ENCODE measurements around the gene IRF2BP2.
"Not testable (repeated sequence)": the region's sequence is repeated elsewhere in the genome, so short reads cannot be mapped to it uniquely, and the experiment has no call there.

Gene IRF2BP2

GRCh38 chr1:234602334-234603220, 7.4 kb downstream of the IRF2BP2 start:
- DNase-seq (ENCODE audit: insufficient read length, low spot score) = no peak
- FAIRE-seq = peak; percentile 82

DNA sequence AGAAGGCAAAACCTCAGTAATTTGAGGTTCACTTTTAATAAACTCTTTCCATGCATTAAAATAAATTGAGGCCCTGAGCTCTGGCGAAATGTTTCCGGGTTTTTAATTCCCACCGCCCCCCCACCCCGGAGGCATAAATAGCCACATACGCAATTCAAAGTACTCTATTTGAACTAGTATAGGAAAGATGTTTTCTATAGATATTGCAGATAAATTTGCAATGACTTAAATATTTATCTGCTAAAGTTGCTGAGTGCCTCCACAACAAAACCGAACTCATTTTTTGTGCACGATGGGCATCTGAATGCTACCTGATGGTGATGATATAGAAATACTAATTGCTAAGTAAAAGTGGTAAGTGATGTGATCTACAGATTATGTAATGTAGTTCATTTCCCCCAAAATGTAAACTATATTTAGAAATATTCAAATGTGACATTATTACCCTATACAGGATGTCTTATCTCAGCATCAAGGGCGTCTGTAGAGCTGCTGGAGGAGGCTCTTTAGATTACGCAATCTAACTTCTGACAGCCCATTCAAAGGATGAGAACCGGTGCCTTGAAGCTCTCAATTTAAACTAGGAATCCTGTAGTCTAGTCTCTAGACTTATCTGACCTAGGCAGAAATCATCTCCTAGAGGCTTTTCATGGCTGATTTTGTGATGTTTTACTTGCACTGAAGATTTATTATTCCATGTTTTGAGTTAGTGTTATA, 8.5 kb downstream of the IRF2BP2 start:
- DNase-seq (ENCODE audit: insufficient read length, low spot score) (no peak), FAIRE-seq (peak; percentile 45)

- DNase-seq (ENCODE audit: insufficient read length, low spot score) (no peak), FAIRE-seq (peak; percentile 96)
Measured at GRCh38 chr1:234600418-234601281, 9.3 kb downstream of the IRF2BP2 start.

- DNase-seq (ENCODE audit: insufficient read length, low spot score) = peak; percentile 52
- peak; percentile 49 for FAIRE-seq
Measured at GRCh38 chr1:234599617-234600417, 10.2 kb downstream of the IRF2BP2 start.

- DNase-seq (ENCODE audit: insufficient read length, low spot score) (no peak), FAIRE-seq (peak; percentile 59)
Measured at GRCh38 chr1:234598974-234599616, 10.9 kb downstream of the IRF2BP2 start.

DNA sequence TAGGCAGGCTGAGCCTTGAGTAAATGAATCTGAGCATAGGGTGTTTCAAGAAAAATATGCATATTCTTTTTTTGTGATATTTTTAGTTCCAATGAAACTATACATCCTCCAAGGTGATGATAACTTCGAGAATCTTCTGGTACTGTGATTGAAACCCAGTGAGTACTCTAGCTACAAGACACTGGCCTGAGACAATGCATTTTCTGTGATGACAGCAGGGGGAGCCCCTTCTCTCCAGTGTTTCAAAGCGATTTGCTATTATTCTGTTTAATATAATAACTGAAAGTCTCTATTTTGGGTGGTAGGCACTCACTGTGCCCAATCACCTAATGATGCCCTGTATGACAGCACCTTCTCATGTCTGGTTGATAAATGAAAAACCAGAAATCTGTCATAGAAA, 12.1 kb downstream of the IRF2BP2 start:
- DNase-seq (ENCODE audit: insufficient read length, low spot score) = peak; percentile 53
- FAIRE-seq = no peak

- DNase-seq (ENCODE audit: insufficient read length, low spot score) (no peak), FAIRE-seq (no peak)
Measured at GRCh38 chr1:234595899-234596298, 14.1 kb downstream of the IRF2BP2 start.

GRCh38 chr1:234594575-234594974, 15.4 kb downstream of the IRF2BP2 start:
- DNase-seq (ENCODE audit: insufficient read length, low spot score); FAIRE-seq: not testable (repeated sequence)

DNA sequence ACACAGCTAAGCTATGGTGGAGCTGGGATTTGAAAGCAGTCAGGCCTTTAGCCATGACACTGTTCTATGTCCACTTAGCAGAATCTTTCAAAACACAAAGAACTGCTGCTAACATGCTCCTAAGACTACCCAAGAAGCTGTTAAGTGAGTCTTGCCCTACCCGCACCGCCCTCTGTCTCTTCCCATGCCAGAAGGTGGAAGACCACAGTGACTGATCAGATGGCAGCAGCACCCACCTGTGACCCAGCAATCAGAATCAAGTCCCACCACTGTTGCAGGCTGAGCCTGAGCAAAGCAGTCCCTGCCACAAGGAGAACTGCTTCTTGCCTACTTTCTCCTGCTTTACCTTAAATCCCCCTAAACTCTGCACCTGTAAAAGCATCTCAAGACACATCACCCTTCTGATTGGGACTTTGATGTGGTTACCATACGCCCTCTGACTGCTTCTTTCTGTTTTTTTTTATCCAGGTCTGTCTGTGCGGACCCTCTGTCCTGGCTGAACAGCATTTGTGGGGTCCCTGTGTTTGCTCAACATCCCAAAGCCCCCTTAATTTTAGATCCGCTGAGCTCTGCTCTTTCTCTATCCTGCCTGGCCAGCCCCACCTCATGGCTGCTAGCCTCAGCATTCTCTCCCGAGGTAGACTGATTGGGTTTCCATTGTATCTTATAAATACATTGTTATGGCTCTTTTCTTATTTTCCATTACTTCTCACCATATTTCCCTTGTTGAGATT, 16.0 kb downstream of the IRF2BP2 start:
- no peak for DNase-seq (ENCODE audit: insufficient read length, low spot score)
- no peak for FAIRE-seq

- FAIRE-seq (no peak), DNase-seq (ENCODE audit: insufficient read length, low spot score) (no peak)
Measured at GRCh38 chr1:234593109-234593508, 16.9 kb downstream of the IRF2BP2 start.

GRCh38 chr1:234592240-234592639, 17.7 kb downstream of the IRF2BP2 start:
- FAIRE-seq = no peak

DNA sequence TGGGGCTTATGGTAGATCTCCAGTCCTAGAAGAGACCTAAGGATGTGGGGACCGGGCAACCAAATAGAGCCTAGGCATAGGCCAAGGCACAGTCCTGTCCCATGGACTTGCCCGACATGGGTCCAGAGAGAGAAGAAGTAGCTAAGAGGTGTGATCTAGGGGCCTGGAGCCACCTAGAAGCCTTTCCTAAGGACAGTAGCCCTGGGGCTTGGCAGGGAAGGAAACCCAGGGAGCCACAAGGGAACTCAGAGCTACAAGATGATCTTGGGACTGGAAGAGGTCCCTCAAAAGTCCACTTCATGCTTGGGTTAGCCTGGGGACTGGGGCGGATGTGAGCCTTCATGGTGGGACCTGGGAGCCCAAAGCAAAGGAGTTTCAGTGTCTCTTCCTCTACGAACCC, 18.8 kb downstream of the IRF2BP2 start:
- FAIRE-seq = no peak

More at GRCh38 chr1:234592240-234592639, 17.7 kb downstream of the IRF2BP2 start:
- DNase-seq (ENCODE audit: insufficient read length, low spot score) = no peak

DNA sequence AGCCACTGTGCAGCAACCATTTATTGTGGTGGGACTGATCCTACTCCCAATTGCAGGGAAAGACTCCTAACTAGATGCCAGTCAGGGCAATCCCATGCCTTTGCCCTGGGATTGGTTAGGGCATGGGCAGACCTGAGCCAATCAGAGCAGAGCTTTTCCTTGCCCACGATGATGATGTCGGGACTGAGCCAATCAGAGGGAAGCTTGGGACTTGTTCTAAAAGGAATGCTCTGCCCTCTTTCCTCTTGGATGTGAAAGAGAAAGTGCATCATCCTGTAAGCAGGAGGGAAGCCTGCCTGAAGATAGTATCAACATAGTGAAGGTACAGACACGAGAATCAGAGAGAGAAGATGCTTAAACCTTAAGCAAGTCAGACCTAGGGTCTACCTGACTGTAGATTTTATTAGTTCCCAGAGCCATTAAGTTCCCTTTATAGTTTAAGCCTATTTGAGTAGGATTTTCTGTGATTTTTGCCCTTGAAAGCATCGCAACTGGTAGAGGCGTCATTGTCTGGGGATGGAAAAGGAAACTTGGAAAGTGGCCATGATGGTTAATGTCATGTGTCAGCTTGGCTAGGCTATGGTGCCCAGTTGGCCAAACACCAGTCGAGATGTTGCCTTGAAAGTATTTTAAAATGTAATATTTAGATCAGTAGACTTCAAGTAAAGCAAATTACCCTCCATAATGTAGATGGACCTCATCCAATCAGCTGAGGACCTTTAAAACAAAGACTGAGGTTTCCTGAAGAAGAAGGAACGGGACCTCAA, 19.9 kb downstream of the IRF2BP2 start:
- FAIRE-seq = no peak

More for the DNA sequence above, 18.8 kb downstream of the IRF2BP2 start:
- no peak for DNase-seq (ENCODE audit: insufficient read length, low spot score)

GRCh38 chr1:234589064-234589800, 20.7 kb downstream of the IRF2BP2 start:
- no peak for DNase-seq (ENCODE audit: insufficient read length, low spot score)
- no peak for FAIRE-seq

More for the DNA sequence above, 19.9 kb downstream of the IRF2BP2 start:
- no peak for DNase-seq (ENCODE audit: insufficient read length, low spot score)

- no peak for DNase-seq (ENCODE audit: insufficient read length, low spot score)
- FAIRE-seq = no peak
Measured at GRCh38 chr1:234588386-234588785, 21.6 kb downstream of the IRF2BP2 start.

- no peak for FAIRE-seq
- no peak for DNase-seq (ENCODE audit: insufficient read length, low spot score)
Measured at GRCh38 chr1:234586892-234587485, 23.0 kb downstream of the IRF2BP2 start.

DNA sequence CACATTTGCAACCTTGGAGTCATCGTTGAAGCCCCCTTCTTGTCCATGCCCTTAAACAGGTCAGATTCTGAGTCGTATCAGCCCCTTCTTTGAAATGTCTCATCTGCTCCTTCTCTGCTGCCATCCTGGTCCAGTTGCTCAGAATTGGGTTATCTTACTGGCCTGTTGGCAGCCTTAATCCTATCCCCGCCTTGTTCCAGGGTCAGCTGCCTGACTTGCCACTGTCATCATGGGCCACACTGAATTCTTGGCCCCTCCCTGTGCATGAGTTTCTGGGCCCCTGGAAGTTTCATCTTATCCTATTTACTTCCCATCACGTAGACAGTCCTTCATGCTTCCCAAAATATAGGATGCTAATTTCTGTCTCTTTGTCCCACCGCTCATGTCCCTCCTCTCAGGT, 23.7 kb downstream of the IRF2BP2 start:
- DNase-seq (ENCODE audit: insufficient read length, low spot score) (no peak), FAIRE-seq (no peak)

Data from GM19239 (cell line).